GM18499 (cell line): Measurements from ENCODE around the gene MAP7D1.
A peak's percentile ranks its signal among the peaks of the same experiment; 100 is the strongest.

ENCODE experiments used
- ATAC-seq: cut with Tn5 transposase; IDR thresholded peaks from one replicate; pipeline ENCODE4 v1.9.1; 2021; ENCODE audit warnings: moderate number of reproducible peaks; ENCODE audit not compliant: insufficient read depth, unreplicated experiment

Gene MAP7D1

GRCh38 chr1:36126005-36126716, 29.8 kb upstream of the MAP7D1 start:
- ATAC-seq: no peak

GRCh38 chr1:36126797-36127500, 29.0 kb upstream of the MAP7D1 start:
- no peak for ATAC-seq

DNA sequence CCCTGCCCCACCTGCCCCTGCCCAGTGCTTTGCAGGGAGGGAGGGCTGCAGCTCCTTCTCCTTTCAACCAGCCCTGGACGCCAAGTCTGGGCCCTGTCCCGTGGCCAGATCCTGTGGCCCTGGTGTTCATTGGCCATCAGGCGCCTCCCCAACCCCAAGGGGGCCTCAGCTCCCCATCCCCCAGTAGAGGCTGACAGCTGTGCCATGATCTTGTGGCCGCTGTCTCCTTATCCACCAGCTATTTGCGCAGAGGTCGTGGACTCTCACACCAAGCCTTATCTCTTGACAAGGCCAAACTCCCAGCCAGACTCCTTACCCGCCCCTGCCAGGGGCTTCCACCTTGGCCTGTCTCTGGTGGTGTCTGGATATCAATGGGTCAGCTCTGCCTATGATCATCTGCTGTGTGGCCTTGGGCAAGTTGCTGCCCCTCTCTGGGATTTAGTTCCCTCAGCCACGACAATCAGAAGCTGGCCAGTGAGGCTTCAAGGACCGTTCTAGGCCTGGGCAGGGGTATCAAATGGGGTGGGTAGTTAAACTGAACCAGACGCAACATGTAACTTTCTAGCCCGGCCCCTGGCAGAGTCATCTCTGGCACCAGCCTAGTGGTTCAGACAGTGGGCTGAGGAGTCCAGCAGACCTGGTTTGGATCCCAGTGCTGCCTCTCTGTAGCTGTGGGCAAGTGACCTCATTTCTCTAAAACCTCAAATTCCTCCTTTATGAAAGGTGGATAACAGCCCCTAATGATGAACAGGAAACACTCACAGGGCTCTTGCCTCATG, 27.6 kb upstream of the MAP7D1 start:
- ATAC-seq: no peak

- no peak for ATAC-seq
Measured at GRCh38 chr1:36128905-36129206, 27.1 kb upstream of the MAP7D1 start.

DNA sequence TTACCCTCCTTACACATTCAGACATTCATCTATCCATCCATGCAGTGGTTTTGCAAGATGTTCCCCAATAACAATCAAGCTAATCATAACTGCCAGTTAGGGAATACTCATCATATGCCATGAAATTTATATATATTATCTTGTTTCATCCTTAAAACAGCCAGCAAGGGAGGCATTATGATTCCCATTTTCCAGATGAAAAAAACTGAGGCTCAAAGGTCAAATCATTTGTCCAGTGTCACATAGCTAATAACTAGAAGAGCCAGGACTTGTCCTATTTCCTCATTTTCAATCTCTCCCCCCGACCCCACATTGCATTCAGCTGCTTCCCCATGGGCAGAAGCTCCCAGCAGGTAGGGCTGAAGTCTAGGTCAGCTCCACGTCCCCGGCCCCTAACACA, 23.9 kb upstream of the MAP7D1 start:
- no peak for ATAC-seq

DNA sequence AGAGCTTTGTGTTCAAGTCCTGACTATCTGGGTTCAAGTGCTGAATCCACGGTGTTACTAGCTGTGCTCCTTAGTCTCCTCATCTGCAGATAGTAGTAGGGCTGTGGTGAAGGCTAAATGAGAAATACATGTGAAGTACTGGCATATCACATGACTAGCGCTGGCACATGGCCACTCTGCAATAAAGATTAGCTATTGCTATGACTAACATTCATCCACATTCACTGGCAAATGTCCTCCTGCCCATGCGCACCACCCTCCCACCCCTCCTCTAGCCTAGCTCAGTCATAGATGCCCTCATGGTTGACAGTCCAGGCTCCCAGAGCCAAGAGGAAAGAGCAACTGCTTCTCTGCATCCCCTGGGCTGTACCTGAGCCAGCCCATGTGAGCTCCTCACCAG, 22.5 kb upstream of the MAP7D1 start:
- no peak for ATAC-seq

- no peak for ATAC-seq
Measured at GRCh38 chr1:36134031-36134430, 21.9 kb upstream of the MAP7D1 start.

DNA sequence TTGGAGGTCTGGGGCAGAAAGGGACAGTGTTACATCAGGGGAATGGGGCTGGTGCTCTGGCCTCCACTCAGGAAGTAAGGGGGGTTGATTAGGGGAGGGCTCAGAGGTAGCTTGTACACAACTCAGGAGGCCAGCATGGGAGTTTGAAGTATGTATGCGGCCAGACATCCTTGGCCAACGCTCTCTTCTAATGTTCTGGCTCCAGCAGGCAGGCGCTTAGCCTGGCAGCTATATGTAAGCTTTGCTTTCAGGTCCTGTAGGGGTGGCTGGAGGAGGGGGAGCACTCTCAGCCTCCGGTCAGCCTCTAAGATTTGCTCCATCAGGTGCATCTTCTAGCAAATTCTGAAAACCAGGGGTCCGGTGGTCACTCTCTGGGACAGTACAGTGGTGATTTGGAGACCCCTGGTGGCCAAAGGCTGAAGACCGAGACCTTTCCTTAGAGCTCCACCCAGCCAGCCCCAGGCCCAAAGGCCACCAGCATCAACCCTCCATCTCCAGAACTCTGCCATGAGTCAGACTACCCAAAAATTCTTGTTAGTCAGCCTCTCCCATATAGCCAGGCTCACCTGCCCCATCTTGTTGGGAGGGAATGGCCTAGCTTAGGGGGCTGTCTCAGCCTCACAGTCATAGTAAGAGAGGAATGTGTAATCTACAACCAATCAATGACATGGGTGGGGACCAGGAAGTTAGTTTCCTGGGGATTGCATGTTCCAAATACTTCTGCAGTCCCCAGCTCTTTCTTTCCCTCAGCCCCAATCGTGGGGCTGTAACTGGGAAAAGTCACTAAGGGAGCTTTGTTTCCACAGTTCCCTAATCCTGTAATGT, 21.2 kb upstream of the MAP7D1 start:
- no peak for ATAC-seq

- no peak for ATAC-seq
Measured at GRCh38 chr1:36135330-36135667, 20.7 kb upstream of the MAP7D1 start.

DNA sequence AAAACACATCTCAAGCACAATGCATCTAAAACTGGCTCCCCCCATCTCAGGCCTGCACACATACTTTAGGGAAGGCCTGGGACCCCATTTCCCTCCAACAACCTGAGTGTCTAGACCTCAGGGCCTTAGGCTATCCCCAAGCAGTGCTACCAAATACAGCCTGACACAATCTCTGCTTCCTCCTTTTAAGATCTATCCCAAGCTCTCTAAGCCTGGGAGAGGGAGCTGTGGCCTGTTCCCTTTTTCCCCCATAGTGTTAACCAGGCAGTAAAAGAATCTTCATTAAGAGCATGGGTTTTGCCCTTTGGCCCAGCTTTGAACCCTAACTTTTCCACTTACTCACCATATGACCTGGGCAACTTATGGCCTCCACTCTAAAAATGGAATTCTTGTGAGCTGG, 20.2 kb upstream of the MAP7D1 start:
- no peak for ATAC-seq

- ATAC-seq: no peak
Measured at GRCh38 chr1:36136535-36136934, 19.4 kb upstream of the MAP7D1 start.

DNA sequence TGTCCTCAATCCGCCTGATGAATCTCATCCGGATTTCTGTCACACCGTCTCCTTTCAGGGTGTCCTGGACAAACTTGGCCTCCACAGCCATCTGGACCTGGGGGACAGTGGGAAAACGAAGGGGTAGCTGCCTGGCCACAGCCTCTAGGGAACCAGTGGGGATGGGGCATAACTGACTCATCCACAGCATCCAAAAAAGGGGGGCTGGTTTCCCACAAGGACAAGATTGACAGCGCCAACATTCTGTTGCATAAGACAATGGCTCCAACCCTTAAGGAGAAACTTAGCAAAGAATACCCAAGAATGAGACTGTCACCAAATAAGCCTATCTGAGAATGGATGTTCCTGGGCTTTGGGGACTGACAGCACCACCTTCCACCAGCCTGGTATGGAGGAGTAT, 18.7 kb upstream of the MAP7D1 start:
- no peak for ATAC-seq

DNA sequence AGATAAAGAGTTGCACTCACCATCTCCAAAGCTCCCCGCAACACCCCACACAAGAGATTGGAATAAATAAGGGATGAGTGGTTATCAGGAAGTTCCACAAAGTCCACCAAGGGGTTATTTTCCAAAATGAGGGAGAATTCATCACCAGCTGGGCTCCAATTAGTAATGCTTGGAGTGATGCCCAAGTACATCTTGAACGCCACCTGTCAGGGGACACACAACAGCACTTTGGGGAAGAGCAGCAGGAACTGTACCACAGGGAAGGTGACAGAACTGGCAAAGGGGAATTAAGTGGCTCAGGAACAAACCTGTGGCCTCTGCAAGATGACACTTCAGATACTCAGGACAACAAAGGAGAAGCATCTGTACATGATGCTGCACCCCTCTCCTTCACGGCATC, 18.2 kb upstream of the MAP7D1 start:
- no peak for ATAC-seq

GRCh38 chr1:36139521-36139920, 16.4 kb upstream of the MAP7D1 start:
- ATAC-seq: no peak

GRCh38 chr1:36142121-36142520, 13.8 kb upstream of the MAP7D1 start:
- ATAC-seq: no peak

DNA sequence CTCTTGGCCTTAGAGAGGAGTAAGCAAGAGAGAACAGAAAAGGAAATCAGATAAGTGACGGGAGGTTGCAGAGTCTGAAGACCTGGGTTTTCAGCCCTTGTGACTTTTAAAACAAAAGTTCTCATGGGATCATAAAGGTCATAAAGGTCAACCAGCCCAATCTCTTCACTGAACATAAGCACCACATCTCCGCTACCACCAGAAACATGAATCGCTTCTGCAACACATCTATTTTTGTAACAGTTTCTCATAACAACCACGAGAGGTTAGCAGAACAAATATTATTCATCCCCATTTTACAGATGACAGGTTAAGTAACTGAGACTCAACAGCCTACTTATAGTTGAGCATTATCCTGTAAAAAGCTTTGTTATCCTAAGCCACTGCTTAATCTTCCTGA, 12.5 kb upstream of the MAP7D1 start:
- no peak for ATAC-seq

DNA sequence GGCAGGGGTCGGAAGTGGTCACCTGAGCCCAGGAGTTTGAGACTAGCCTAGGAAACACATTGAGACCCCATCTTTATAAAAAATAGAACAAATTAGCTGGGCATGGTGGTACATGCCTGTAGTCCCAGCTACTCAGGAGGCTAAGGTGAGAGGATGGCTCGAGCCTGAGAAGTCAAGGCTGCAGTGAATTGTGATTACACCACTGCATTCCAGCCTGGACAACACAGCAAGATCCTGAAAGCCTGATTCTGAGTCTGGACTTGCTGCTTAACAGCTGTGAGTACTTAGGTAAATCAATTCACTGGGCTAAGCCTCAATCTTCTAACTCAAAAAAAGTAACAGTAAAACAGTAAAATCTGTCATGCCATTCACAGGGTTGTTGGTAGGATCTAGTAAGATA, 11.5 kb upstream of the MAP7D1 start:
- ATAC-seq: no peak

DNA sequence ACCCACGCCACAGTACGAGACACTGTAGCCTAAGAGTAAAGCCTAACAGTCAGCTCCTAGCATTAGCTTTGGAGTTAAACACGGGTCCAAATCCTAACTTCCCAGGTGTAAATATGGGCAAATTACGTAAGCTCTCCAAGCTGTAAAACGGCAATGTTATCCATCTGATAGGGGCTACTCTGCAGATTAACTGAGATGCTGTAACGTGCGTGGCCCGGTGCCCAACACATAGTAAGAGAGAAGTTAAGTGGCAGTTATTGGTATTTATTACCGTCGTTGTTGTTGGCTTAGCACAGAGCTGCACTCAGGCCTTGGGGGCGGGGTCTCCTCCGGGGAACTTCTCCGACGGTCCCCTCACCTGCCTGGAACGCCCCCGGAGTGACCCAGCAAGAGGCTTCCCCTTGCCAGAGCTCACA, 7.1 kb upstream of the MAP7D1 start:
- ATAC-seq: no peak

- ATAC-seq: peak; percentile 79
Measured at GRCh38 chr1:36149237-36149972, 6.6 kb upstream of the MAP7D1 start, which contains the start of gene TRAPPC3. TRAPPC3 (minus strand) TSS chr1:36149486; CDS start chr1:36149378, 108 bp downstream.

DNA sequence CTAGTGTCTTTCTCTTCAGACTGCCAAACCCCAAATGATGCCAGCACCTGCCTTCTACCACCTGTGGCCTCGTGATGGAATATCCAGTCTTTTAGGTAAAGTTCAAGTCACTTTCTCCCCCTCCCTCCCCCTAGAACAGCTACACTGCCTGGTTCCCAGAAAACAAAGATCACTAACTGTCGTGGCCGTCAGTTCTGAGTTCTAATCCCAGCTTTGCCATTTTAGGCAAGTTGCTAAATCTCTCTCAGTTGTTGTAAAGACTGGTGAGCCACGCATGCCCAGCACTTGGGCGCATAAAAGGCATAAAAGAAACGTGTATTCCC, 6.0 kb upstream of the MAP7D1 start:
- ATAC-seq: no peak
